AG04450 (cell line): ENCODE measurements around the gene AP1AR. TPM values are rescaled to one million over a fixed set of nuclear protein-coding genes. Genes with fewer than 3 reads are reported as not detected.

Source experiments
- CTCF ChIA-PET: fragments of 300-600, 350-600 bp; formaldehyde crosslinking; extraction: SDS; loops from one replicate; lab custom pipeline; 2022; ENCODE audit warnings: antibody characterized with exemption, inconsistent platforms; lab: Charles Lee
- POLR2A ChIA-PET: fragments of 350-600 bp; formaldehyde crosslinking; extraction: SDS; loops from one replicate; lab custom pipeline; 2021; ENCODE audit warnings: antibody characterized with exemption, inconsistent platforms; lab: Yijun Ruan, JAX
- DNase-seq: peaks from one replicate; pipeline ENCODE4 v3.0.0-alpha.2; 2011; ENCODE audit warnings: low read depth, low spot score
- H3K27ac ChIP-seq: one replicate; pipeline ENCODE4 v1.5.1; 2012; ENCODE audit warnings: low read depth, low read length, control low read depth
- H3K27me3 ChIP-seq: one replicate; pipeline ENCODE4 v1.6.0; 2012; ENCODE audit warnings: low read length; ENCODE audit not compliant: control insufficient read depth, insufficient read depth
- H3K4me3 ChIP-seq: 2 replicates; pipeline ENCODE4 v1.5.1; 2011; ENCODE audit warnings: mild to moderate bottlenecking, low read depth, low read length, control low read depth
- H3K9me3 ChIP-seq: 2 replicates; pipeline ENCODE4 v1.5.1; 2012; ENCODE audit warnings: low read length; ENCODE audit not compliant: control insufficient read depth, insufficient read depth
- polyA plus RNA-seq: library from polyadenylated mRNA; depleted of rRNA; stranded (reverse); fragments of >200 nt; gene quantifications from 2 replicates; pipeline ENCODE4 v1.2.3, GENCODE V29; 2011
- TF ChIP-seq, protein P1 (sequence below): IDR thresholded peaks from 2 replicates; pipeline ENCODE4 v1.5.1; 2011; ENCODE audit warnings: low read depth, low read length, control low read depth, inconsistent platforms

Gene AP1AR
- polyA plus RNA-seq, 1 experiment: 11.8 TPM

DNA sequence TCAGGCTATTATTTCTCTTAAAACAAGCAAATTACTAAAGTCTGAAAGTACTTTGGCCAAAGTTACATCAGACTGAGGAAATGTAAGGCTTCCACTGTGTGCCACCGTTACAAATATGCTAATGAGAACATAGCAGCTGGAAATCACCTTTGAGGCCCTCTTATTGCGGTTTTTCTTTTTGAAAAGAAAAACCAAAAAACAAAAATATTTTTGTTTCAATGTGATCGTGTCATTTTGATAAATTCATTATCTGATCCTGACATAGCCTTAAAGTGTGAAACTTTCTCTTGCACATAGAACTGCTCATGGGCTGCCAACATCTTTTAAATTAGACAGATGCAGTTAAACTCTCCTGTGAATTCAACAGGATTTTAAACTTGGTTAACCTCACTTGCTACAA lies 56.9 kb downstream of the AP1AR start:
- H3K4me3 ChIP-seq: no peak overlapping the region
- DNase-seq: no peak
- ChIA-PET POLR2A (no interaction called here), CTCF (no interaction called here)
- TF ChIP-seq, protein P1, sequence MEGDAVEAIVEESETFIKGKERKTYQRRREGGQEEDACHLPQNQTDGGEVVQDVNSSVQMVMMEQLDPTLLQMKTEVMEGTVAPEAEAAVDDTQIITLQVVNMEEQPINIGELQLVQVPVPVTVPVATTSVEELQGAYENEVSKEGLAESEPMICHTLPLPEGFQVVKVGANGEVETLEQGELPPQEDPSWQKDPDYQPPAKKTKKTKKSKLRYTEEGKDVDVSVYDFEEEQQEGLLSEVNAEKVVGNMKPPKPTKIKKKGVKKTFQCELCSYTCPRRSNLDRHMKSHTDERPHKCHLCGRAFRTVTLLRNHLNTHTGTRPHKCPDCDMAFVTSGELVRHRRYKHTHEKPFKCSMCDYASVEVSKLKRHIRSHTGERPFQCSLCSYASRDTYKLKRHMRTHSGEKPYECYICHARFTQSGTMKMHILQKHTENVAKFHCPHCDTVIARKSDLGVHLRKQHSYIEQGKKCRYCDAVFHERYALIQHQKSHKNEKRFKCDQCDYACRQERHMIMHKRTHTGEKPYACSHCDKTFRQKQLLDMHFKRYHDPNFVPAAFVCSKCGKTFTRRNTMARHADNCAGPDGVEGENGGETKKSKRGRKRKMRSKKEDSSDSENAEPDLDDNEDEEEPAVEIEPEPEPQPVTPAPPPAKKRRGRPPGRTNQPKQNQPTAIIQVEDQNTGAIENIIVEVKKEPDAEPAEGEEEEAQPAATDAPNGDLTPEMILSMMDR: no peak
- H3K9me3 ChIP-seq: no peaks in the 10 kb centered on the region; the same call in 1 of the 2 replicates
- H3K27ac ChIP-seq: no peak overlapping the region
- no peaks in the 10 kb centered on the region for H3K27me3 ChIP-seq

DNA sequence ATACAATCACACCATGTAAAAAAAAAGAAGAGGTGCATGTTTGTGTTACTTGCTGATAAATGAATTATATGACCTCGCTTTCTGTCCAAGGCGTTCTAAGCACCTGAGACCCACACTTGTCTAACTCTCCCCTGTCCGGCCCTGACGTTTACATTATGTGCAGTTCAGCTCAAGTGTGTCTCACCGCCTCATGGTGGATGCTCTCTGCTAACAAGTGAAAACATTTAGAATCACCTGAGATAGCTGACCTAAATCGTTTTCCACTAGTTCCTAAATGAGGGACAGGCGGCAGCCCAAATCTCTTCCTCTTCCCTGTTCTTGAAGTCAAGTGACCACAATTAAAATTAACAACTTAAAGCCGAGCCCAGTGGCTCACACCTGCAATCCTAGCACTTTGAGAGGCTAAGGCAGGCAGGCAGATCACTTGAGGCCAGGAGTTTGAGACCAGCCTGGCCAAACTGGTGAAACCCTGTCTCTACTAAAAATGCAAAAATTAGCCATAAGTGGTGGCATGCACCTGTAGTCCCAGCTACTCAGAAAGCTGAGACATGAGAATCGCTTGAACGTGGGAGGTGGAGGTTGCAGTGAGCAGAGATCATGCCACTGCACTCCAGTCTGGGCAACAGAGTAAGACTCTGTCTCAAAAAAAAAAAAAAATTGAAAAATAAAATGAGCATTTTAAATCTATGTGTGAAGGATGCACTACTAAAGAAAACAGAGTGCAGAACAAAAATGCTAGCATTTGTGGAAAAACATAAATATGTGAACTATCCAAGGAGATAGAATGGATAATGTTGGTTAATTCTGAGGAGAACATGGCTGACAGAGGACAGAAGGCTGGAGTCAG lies 58.0 kb downstream of the AP1AR start:
- Histone ChIP-seq H3K4me3 (no peak overlapping the region), H3K27ac (no peak overlapping the region), H3K9me3 (no peaks in the 10 kb centered on the region; the same call in 1 of the 2 replicates), H3K27me3 (no peaks in the 10 kb centered on the region)
- CTCF ChIA-PET: no interaction called here
- TF ChIP-seq, protein P1: no peak
- no peak for DNase-seq
- POLR2A ChIA-PET: no interaction called here

DNA sequence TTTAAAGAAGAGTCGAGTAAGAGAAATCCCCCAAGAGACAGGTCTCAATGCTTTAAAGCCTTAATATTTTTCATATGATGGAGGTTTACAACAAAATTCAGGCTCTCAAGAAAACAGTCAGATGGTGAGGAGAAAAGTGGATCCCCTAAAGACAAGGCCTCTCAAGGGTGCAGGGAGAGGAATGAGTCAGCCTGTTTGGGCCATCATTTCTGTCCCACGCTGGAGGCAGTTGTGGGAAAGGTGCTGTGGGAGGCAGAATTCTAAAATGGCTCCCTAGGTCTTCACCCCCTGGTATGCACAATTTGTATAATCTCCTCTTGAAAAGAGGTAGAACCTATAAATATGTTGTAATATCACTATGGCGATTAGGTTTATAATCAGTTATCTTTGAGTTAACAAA lies 58.8 kb downstream of the AP1AR start:
- ChIA-PET POLR2A (no interaction called here), CTCF (no interaction called here)
- TF ChIP-seq, protein P1: no peak
- H3K27ac ChIP-seq: no peak overlapping the region
- H3K27me3 ChIP-seq: no peaks in the 10 kb centered on the region
- DNase-seq: no peak
- no peaks in the 10 kb centered on the region; the same call in 1 of the 2 replicates for H3K9me3 ChIP-seq
- H3K4me3 ChIP-seq: no peak overlapping the region

DNA sequence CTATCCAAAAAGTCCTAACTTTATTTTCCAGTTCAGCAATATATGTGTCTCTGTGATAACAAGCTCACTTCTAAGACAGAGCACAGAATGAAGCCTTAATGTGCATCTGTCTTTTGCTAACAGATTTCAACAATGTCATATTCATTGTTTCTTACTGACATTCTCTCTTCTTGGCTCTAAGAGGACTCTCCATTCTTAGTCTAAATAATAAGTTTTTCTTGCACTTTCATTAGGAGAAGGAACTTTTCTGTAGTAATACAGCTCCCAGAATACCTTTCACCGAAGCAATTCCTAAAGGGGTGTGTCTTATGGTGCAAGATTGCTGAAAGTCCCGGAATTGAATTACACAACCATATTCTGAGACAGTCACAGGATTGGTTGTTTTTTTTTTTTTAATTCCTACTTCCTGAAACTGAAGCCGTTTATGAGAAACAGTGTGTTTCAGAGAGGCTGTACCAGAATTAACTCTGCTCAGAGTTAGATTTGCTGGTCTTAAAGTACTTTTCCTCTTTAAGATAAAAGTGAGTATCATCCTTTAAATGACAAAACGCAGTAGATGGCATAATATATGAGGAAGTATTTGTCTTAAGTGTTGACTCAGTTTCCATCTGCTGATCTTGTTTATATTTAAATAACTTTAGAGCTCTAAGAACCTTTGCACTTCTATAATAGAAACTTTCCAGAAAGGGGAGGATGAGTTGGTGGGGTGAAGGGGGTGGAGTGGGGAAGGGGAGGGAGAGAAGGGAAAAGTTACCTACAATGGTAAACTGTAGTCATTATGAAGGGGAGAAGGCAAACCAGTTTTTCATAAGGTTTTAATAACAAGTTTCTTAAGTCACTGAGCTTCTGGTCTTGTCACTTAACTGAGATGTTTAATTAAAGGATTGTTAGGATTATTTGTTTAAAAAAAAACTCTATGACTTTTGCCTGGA lies 65.6 kb downstream of the AP1AR start, which contains the start of gene ALPK1:
Gene ALPK1 (plus strand): TSS at position 421 of the 932 bp plus-strand sequence.
- Histone ChIP-seq H3K9me3 (no peaks in the 10 kb centered on the region), H3K27me3 (no peaks in the 10 kb centered on the region), H3K27ac (no peak within 1 kb of the TSS), H3K4me3 (peak within 1 kb of the TSS; percentile 52)
- peak; percentile 80 for DNase-seq
- TF ChIP-seq, protein P1: no peak
- ChIA-PET CTCF (interaction anchor here (0.7 to 1.9 kb wide), 6 partner anchors 24 to 642 kb away, joined by 3 to 14 read pairs (median 4); no protein-coding TSS in a partner anchor), POLR2A (interaction anchor here (0.6 to 0.8 kb wide), 5 partner anchors 15 to 369 kb away, joined by 3 to 6 read pairs (median 4); no protein-coding TSS in a partner anchor)
